GM12801 (cell line): ENCODE measurements around the gene LMO4.

Source experiments
- CTCF ChIP-seq: IDR thresholded peaks from one replicate; pipeline ENCODE4 v1.5.1; 2011; ENCODE audit warnings: control low read depth; ENCODE audit not compliant: insufficient read length; ENCODE audit errors: extremely low read depth

LMO4 gene

GRCh38 chr1:87335175-87335884 is 6.7 kb downstream of the LMO4 start:
- no peak for TF ChIP-seq CTCF

- TF ChIP-seq CTCF, result no peak
These were observed 8.0 kb downstream of the LMO4 start for GRCh38 chr1:87336623-87337067.

GRCh38 chr1:87337606-87338005 is 8.9 kb downstream of the LMO4 start:
- no peak for TF ChIP-seq CTCF

- TF ChIP-seq CTCF, result no peak
These were observed 9.9 kb downstream of the LMO4 start for GRCh38 chr1:87338566-87338965.

- TF ChIP-seq CTCF, result no peak
These were observed 15.6 kb downstream of the LMO4 start for GRCh38 chr1:87344231-87344630.

GRCh38 chr1:87346130-87346814 is 17.6 kb downstream of the LMO4 start:
- no peak for TF ChIP-seq CTCF

GRCh38 chr1:87348341-87349019 is 19.8 kb downstream of the LMO4 start:
- TF ChIP-seq CTCF, result no peak
